ENCODE results near the gene CELF5. TPM values are rescaled to one million over a fixed set of nuclear protein-coding genes. Genes with fewer than 3 reads are reported as not detected.
A peak's percentile ranks its signal among the peaks of the same experiment; 100 is the strongest.
"Not testable (repeated sequence)": the region's sequence is repeated elsewhere in the genome, so short reads cannot be mapped to it uniquely, and the experiment has no call there.

Gene CELF5
- total and polyA plus RNA-seq, 12 donors: not detected

GRCh38 chr19:3283886-3284657 is 59.6 kb downstream of the CELF5 start:
- WGBS, 2 donors: 59% methylated on average over 17 of the region's 17 CpGs
- DNase-seq: no peak
- Histone ChIP-seq H3K4me3 (no peak overlapping the region), H3K9me3 (no peaks in the 10 kb centered on the region), H3K4me1 (peaks cover 0 to 11% (median 0%) of the 10 kb centered on the region in 9 donors), H3K27ac (no peak overlapping the region), H3K36me3 (no peaks in the 10 kb centered on the region), H3K27me3 (peaks cover 4 to 87% (median 70%) of the 10 kb centered on the region in 7 donors)
- TF ChIP-seq CTCF (IDR thresholded peaks at IDR 0.05): no peak
- intact Hi-C loops (cut with DNase I): no loop called here
- ATAC-seq: no peak

GRCh38 chr19:3284759-3285646 is 60.5 kb downstream of the CELF5 start:
- no peak for DNase-seq
- H3K4me3 ChIP-seq: peak overlapping the region in 2 of 10 donors; percentile 7 to 16
- peaks cover 4 to 88% (median 72%) of the 10 kb centered on the region in 7 donors for H3K27me3 ChIP-seq
- TF ChIP-seq CTCF (IDR thresholded peaks at IDR 0.05): no peak
- peaks cover 0 to 11% (median 0%) of the 10 kb centered on the region in 9 donors for H3K4me1 ChIP-seq
- intact Hi-C loops (cut with DNase I): no loop called here
- ATAC-seq: peak; percentile 30 to 75 (median 42)
- WGBS, 2 donors: 2 to 3% methylated on average over 32 to 38 of the region's 38 CpGs
- no peaks in the 10 kb centered on the region for H3K9me3 ChIP-seq
- H3K36me3 ChIP-seq: no peaks in the 10 kb centered on the region
- H3K27ac ChIP-seq: no peak overlapping the region

- no peaks in the 10 kb centered on the region for H3K9me3 ChIP-seq
- peaks cover 4 to 88% (median 73%) of the 10 kb centered on the region in 7 donors for H3K27me3 ChIP-seq
- no peak for TF ChIP-seq CTCF (IDR thresholded peaks at IDR 0.05)
- intact Hi-C loops (cut with DNase I): no loop called here
- H3K27ac ChIP-seq: no peak overlapping the region
- H3K4me3 ChIP-seq: no peak overlapping the region
- peak in 3 of 8 donors; percentile 24 to 71 (median 47) for ATAC-seq
- H3K4me1 ChIP-seq: peaks cover 0 to 11% (median 0%) of the 10 kb centered on the region in 9 donors
- no peaks in the 10 kb centered on the region for H3K36me3 ChIP-seq
- DNase-seq: no peak
- 2 to 4% methylated on average over 23 to 40 of the region's 40 CpGs for WGBS, 2 donors
Measured at GRCh38 chr19:3285647-3286176, 61.3 kb downstream of the CELF5 start.

- Histone ChIP-seq H3K9me3 (no peaks in the 10 kb centered on the region), H3K27ac (no peak overlapping the region), H3K4me1 (peaks cover 0 to 11% (median 0%) of the 10 kb centered on the region in 9 donors), H3K36me3 (no peaks in the 10 kb centered on the region), H3K27me3 (peaks cover 0 to 88% (median 69%) of the 10 kb centered on the region in 7 donors), H3K4me3 (no peak overlapping the region)
- WGBS, 2 donors: 48 to 61% methylated on average over 11 of the region's 11 CpGs
- no peak for TF ChIP-seq CTCF (IDR thresholded peaks at IDR 0.05)
- intact Hi-C loops (cut with DNase I): no loop called here
- ATAC-seq (no peak), DNase-seq (no peak)
Measured at GRCh38 chr19:3287814-3288213, 63.4 kb downstream of the CELF5 start.

- WGBS, 2 donors: 84 to 90% methylated on average over 5 of the region's 5 CpGs
- H3K27me3 ChIP-seq: peaks cover 0 to 84% (median 66%) of the 10 kb centered on the region in 7 donors
- intact Hi-C loops (cut with DNase I): not testable (repeated sequence)
Measured at GRCh38 chr19:3288437-3288836, 64.0 kb downstream of the CELF5 start.

More at GRCh38 chr19:3288437-3288836, 64.0 kb downstream of the CELF5 start:
- H3K9me3 ChIP-seq, DNase-seq, H3K4me3 ChIP-seq, ATAC-seq, H3K36me3 ChIP-seq, H3K27ac ChIP-seq: not testable (repeated sequence)
- H3K4me1 ChIP-seq: peaks cover 0 to 11% (median 0%) of the 10 kb centered on the region in 9 donors
